SIG-M5 (cell line): ENCODE data around the gene ALKBH7.
"Not testable (repeated sequence)": the region's sequence is repeated elsewhere in the genome, so short reads cannot be mapped to it uniquely, and the experiment has no call there.

Experiments used
- DNase-seq: peaks from one replicate; lab custom pipeline; 2025; lab: John Stamatoyannopoulos, UW

The ALKBH7 gene

DNA sequence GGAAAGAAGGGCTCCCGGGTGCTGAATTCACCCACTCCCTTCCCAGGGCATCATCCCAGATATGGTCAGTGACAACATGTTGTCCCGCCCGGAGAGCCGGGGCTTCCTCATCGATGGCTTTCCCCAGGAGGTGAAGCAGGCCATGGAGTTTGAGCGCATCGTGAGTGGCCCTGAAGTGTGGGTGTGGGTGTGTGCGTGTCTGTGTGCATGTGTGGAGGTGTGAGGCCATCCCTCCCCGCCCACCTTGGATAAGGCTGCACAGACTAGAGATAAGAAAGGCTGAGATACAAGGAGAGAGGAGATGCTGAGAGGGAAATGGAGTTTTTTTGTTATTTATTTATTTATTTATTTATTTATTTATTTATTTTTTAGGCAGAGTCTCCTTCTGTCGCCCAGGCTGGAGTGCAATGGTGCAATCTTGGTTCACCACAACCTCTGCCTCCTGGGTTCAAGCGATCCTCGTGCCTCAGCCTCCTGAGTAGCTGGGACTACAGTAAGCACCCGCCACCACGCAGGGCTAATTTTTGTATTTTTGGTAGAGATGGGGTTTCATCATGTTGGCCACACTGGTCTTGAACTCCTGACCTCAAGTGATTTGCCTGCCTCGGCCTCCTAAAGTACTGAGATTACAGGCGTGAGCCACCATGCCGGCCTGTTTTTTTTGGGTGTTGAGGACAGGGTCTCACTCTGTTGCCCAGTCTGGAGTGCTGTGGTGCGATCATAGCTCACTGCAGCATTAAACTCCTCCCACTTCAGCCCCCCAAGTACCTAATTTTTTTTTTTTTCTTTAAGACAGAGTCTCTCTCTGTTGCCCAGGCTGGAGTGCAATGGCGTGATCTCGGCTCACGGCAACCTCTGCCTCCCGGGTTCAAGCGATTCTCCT, 27.7 kb downstream of the ALKBH7 start:
- not testable (repeated sequence) for DNase-seq

DNA sequence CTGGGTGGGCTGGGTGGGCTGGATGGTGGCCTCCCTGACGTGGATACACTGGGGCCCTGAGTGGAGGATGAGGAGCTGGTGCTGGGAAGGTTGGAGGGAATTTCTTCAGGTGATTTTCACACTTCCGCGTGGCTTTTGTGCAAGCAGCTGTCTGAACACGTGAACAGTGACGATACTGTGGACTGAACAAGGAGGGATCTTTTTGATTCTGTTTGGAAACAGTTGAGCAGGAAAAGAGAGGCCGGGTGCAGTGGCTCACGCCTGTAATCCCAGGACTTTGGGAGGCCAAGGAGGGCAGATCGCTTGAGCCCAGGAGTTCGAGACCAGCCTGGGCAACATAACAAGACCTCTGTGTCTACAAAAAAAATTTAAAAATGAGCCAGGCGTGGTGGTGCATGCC, 29.5 kb downstream of the ALKBH7 start:
- no peak for DNase-seq

DNA sequence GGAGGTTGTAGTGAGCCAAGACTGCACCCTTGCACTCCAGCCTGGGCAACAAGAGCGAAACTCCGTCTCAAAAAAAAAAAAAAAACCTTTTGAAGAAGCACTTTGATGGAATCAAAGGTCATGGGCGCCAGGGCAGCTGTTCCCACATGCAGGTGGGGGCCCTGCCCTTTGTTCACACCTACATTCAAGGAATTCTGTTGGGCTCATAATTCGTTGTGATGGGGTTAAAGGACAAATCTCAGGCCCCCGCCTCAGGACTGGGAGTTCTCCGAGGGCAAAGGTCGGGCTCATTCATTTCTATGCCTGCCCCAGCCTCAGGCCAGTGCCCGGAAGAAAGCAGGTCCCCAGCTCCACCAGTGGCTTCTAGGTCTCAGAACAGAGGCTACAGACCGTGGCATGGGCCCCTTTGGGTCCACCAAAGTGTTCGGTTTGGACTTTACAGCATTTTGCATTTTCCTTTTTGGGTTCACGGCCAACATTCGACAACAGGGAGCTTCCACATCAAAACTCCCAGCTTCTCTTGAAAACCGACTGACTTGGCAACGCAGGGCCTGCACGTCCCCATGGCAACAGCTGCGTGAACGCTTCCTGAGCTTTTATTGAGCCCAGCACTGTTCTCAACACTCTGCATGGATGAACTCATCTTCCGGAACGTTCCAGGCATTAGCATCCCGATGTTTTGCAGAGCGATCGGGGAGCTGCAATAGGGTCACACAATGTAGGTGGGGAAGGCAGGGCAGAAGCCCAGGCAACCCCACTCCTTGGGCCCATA, 30.4 kb downstream of the ALKBH7 start:
- no peak for DNase-seq

DNA sequence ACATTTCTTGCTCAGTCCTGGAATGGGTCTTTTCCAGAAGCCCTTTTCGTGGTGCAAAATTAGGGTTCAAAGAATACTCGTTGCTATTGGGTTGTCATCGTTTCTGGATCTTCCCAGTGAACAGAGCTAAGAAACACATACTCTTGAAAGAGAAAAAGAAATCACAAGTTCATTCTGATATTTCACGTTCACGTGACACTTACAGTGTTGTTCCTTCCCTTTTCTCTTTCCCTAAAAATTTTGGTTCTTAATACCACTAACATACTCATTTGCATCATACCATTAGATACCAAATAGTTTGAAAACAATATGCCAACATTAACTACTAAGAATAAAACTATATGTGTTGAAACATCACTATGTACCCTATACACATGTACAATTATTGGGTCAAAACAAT, 33.8 kb downstream of the ALKBH7 start:
- no peak for DNase-seq

DNA sequence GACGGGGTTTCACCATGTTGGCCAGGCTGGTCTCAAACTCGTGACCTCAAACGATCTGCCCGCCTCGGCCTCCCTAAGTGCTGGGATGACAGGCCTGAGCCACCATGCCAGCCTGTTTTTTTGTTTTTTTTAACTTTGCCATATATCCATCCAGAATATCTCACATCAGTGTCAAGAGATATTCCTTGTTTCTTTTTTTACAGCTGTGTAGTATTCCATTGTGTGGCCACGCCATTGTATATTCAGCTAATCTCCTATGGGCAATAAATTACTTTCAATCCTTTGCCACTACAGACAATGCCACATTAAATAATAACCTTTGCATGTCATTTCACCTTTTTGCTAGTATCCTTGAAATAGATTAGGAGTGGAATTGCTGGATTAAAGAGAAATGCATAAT, 36.8 kb downstream of the ALKBH7 start:
- DNase-seq, result no peak

DNA sequence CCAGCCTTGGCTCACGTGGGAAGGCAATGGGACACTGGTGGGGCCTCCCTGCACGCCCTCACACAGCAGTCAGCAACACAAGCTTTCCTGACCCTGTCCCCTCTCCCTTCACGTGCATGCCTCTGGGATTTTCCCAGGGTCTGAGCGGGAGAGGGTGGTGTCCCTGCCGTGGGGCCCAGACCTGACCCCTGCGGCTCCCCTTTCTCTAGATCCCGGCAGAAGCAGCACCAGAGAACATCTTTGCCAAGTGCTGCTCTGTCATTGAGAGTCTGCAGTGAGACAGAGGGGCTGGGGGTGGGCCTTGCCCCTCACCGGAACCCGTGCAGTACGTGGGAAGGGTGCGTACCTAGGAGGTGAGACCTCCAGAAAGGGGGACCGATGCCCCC, 39.5 kb downstream of the ALKBH7 start:
- no peak for DNase-seq

DNA sequence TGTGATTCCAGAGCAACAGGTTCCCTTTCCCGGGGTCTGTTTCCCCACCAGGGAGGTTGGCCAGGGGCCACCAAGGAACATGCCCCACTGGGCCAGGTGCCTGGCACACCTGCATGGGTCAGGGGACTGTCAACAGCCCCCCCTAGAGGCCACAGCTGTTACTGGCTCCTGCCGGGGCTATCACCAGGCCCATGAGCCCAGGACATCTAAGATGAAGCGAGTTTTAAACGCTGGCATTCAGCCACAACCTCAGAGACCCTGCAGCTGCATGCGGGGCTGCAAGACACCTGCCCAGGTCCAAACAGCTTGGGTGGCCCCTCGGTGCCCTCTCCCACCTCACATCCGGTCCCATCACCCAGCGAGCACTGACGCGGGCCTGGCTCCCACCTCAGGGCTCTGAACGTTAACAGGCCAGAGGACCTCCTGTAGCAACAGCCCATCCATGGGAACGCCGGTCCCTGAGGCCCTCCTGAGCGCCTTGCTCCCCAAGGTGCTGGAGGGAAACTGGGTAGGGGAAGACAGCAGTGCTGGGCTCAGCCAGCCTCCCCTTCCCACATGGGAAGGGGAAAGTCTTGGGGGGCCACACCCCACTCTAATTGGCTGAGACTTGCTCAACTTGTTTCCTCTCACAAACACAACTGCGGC, 40.0 kb downstream of the ALKBH7 start:
- no peak for DNase-seq

DNA sequence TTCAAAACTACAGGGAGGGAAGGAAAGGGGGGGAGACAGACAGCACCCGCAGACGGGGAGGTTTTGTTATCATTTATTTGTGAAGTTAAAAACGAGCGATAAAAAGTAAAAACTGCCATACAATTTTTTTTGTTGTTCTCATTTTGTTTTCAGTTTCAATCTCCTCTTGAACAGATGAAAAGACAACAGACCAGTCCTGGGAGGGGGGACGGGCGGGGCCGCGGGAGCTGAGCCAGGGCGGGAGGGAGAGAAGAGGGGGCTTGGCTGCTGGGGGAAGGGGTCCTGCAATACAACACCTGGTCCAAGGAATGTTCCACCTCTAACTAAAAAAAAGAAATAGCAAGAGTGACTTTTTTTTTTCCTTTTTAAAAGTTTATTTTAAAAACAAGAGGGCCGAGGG, 40.7 kb downstream of the ALKBH7 start:
- DNase-seq, result no peak

DNA sequence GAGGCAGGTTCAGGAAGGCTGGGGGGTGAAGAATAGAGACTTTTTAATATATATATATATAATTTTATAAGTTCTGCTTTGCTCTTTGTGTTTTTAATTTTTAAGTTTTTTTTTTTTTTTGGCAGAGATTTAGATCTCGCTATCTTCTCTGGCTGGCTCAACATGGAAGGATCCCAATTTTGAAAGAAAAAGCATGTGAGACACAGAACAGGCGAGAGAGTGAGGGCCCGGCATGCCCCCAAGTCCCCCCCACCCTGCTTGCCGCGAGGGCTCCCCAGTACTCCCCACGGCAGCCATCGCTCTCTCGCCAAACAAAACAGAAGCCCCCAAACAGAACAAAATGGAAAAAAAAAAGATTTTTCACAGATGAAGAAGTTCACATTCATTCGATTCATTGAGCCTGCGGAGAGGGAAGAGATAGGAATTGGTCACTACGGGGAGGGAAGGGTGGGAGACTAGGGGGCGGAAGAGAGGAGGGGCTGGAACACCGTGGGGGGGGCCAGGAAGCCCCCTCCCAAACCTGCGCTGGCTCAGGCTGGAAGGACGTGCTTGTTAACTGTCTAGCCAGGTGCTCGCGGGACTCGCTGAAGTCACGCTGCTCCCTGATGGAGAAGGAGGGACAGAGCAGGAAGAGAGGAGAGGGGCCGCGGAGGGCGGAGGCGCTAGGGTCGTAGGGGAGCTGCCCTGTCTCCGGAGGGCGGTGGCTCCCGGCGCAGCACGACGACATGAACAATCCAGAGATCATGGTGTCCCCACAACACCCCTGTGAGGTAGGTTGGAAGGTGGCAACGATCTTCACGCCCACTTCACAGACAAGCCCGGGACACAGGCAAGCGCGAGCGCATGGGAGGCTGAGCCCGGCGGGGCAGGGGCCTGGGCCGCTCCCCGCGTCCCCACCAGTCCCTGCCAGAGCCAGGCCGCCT, 41.4 kb downstream of the ALKBH7 start:
- DNase-seq, result no peak

DNA sequence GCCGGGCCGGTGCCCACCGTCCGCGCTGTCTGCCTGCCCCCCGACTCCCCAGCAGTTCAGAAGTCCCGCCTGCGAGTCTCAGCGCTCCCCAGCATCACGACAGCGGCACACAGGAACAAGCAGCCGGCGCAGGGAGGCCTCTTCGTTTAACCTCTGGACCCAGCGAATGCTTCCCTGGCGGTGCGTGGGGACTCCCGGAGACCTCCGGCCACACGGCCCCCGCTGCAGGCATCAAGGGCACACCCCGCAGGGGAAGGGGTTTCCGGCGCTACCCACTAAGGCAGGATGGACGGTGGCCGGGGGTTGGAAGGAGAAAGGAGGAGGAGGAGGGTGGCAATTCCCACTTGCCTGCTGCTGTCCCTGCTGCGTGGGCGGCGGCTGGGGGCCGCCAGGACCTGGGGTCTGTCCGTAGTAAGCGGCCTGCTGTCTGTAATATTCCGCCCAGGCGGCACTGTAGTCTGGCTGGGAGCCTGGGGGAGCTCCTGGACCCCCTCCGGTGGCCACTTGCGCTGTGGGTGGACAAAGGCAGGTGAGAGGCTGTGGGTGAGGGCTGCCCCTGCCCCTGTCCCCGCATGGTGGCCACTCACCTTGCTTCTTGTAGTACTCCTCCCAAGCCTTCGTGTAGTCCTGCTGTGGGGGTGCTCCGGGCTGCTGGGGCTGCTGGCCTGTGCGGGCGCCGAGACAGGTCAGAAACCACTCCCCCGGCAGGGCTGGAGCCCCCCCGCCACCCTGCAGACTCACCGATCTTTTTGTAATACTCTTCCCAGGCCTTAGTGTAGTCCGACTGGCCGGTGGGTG, 42.4 kb downstream of the ALKBH7 start:
- DNase-seq, result no peak

DNA sequence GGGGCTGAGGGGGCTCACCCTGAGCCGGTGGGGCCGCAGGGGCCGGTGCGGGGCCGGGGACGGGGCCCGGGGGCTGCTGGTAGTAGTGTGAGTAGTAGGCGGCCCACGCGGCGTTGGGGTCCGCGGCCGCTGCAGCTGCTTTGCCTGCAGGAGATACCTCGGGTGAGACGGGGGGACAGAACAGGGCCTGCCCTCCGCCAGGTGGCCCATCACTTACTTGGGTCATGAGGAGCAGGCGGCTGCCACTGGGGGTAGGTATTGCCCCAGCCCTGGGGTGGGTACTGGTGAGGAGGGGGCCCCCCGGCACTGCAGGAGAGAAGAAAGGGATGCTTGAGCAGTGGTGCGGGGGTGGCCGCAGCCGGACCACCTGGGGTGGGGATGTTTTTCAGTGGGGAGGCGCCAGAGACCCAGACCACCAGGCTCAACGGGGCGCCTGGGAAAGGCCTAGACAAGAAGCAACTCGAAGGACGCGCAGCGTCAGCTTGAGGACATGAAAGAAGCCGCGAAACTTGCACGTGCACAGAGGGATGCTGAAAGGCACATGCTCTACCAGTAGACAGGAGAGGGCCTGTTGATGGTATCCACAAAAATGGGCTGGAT, 43.1 kb downstream of the ALKBH7 start:
- no peak for DNase-seq

DNA sequence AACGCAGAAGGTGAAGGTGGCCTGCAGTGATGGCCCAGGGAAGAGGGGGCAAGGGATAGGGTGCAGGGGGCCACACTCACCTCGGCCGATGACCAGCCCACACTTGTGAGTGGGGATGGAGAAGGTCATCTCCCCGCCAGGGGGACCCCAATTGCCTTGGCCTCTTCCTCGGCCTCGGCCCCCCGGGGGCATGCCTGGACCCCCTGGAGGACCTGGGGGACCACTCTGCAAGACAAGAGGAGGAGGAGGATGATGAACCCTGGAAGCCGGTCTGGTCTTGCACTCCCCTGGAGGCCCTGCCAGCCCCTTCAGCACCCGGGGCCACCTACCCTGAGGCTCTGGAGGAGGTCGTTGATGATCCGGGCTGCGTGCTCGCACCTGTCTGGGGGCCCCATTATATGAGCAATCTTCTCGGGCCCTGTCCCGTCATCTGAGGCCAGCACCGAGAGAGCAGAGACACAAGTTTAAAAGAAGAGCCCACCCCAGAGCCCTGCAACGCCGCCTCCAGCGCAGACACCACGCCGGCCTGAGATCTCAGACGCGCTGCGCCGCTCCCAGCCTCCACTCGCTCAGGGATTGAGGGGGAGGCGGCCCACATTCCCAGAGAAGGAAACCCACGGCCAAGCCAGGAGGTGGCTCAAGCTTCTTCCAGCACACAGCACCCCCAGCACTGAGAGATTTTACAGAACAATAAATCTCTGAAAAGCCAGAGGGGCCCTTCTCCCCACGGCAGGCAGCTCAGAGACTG, 44.2 kb downstream of the ALKBH7 start:
- no peak for DNase-seq

DNA sequence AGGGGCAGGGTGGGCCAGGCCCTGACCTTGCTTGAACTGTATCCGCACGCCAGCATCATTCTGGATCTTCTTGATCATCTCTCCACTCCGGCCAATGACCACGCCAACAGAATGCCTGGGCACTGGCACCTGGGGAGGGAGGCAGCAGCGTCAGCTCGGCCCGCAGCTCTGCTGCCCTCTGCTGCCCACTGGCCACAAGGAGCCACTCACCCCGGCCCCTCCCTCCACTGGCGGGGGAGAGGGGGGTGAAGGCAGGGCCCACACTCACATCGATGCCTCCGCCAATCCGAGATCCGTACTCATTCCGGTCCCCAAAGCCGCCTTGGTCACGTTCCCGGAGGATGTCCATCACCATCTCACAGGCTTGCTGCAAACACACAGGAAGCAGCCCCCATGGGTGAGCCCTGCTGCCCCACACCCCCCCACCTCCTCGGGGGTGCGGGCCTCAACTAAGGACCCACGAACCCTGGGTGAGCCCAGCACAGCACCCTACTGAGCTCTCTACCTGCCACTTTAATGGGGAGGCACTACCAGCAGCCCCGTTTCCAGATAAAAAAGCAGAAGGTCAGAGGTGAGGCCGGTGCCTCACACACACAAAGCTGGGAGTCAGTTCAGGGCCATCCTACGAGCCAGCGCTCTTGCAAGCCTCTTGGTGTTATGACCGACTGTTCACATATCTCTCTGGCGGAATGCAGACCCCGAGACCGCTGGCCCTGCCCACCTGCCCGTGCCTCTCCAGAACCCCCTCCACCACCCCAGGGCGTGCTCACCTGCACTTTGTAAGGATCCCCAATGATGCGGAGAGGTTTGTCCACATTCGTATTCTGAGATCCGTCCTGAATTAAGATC, 45.3 kb downstream of the ALKBH7 start:
- no peak for DNase-seq

DNA sequence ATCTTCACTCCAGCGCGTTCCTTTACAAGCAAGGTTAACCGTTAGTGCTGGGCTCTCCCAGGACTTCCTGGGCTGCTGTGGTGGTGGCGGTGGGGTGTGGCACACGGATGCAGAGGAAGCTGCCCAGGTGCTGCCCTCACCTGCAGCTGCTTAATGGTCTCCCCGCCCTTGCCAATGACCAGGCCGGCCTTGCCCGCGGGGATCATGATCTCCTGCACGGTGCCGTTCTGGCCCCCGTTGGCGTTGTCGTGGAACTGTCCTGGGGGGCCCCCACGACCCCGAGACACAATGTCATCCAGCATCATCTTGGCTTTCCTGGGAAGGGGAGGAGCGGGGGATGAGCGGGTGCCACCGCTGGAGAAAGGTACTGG, 46.0 kb downstream of the ALKBH7 start:
- DNase-seq, result no peak

DNA sequence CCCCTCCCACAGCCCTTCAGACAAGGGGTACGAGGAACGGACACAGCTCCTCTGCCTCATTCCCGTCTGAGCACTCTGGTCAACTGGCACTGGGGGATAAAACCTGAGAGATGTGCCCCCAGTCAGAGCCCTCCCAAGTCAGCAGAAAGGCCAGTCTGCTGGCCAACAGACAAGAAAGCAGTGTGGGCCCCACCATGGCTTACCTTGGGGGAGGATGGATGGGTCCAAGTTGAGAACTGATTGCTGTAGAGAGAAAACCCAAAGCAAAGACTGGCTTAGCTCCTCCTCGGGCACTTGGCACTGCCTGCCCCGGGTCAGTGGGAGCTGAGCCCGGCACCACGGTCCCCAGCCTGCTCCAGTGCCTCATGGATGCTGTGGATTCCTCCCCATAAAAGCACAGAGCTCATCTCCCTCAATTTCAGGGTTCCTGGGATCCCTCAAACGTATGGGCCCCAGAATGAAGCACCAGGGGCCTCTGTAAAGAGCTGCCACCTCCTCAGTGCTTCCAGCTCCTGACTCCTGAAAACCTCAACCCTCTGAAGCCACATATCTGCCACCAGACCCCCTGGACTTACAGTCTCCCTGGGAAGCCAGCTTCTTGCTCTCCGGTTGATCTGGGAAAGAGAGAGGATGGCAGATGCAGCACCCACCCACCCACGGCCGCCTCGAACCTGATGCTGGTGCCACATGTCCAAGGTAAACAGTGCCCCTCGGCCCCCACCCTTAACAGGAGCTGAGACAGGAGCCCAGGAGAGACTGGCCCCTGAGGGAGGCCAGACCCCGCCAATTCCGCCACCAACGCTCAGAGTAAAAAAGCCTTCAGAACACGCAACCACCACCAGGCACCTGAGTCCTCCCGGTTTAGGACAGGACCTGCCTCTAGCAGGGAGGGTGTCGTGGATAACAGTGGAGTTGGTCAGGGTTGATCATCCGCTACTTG, 48.8 kb downstream of the ALKBH7 start:
- no peak for DNase-seq

DNA sequence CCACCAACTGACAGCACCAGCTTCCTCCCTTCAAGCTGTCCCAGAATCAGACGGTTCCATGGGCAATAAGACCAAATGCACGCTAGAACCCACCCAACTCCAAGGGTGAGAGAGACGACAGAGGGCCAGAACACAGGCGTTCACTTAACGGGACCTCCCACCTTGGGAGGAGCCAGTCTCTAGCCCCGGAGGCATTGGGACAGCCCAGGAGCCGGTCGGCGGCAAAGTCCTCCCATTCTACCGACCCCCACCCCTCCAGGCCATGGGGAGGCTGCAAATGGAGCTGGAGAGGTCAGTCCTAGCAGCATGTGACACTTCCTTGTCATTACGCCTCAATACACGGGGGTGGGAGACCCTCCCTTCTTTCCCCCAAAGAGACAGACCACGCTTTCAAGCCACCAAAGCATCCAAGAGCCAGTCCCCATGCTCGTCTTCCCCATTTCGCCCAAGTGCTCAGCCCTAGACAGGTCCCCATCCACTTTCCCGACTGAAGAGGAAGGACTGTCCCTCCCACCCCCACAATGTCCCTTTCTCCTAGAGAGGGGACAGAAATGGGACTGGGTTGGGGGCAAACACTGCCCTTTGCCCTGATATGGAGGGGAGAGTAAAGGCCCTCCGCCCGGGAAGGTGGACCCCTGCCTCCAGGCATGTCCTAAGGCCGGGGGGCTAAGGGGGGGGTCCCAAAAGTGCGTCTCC, 51.1 kb downstream of the ALKBH7 start:
- no peak for DNase-seq
